GM12892 (cell line): ENCODE results near the gene SPTLC3.

Source experiments
- POLR2A ChIP-seq: IDR thresholded peaks from 2 replicates; pipeline ENCODE4 v1.6.1; 2011; ENCODE audit warnings: low read depth, low read length, control low read depth
- POLR2AphosphoS5 ChIP-seq: IDR thresholded peaks from 2 replicates; pipeline ENCODE4 v1.6.1; 2011; ENCODE audit warnings: low read depth, low read length, control low read depth
- TAF1 ChIP-seq: IDR thresholded peaks from 2 replicates; pipeline ENCODE4 v1.6.1; 2011; ENCODE audit warnings: low read depth, mild to moderate bottlenecking, control low read depth, low read length, borderline replicate concordance

- TF ChIP-seq POLR2A (no peak), TAF1 (no peak), POLR2AphosphoS5 (no peak)
Observed at GRCh38 chr20:13130707-13131103, 121.9 kb downstream of the SPTLC3 start.
